Lower lobe of right lung (tissue), 2 donors: ENCODE results near the gene DNAH1. TPM values are rescaled to one million over a fixed set of nuclear protein-coding genes. Genes with fewer than 3 reads are reported as not detected.
A peak's percentile ranks its signal among the peaks of the same experiment; 100 is the strongest.

Experiments used
- ATAC-seq, 2 donors: fragments of 200-7000 bp; cut with Tn5 transposase; one replicate each; pipeline ENCODE4 v1.9.1; 2020 to 2022; ENCODE audit warnings: mild to moderate bottlenecking in 2 of 2, moderate library complexity in 2 of 2
- DNase-seq: peaks from one replicate; pipeline ENCODE4 v3.0.0-alpha.2; 2020
- H3K27ac ChIP-seq: fragments of 200-600 bp; one replicate; pipeline ENCODE4 v1.8.0; 2022
- H3K27me3 ChIP-seq: fragments of 200-600 bp; one replicate; pipeline ENCODE4 v1.8.0; 2022; ENCODE audit warnings: low read depth
- H3K36me3 ChIP-seq: fragments of 200-600 bp; one replicate; pipeline ENCODE4 v1.8.0; 2022; ENCODE audit warnings: mild to moderate bottlenecking
- H3K4me1 ChIP-seq: fragments of 200-600 bp; one replicate; pipeline ENCODE4 v1.8.0; 2022
- H3K4me3 ChIP-seq: fragments of 200-600 bp; one replicate; pipeline ENCODE4 v1.8.0; 2022; ENCODE audit warnings: mild to moderate bottlenecking
- H3K9me3 ChIP-seq: fragments of 200-600 bp; one replicate; pipeline ENCODE4 v1.8.0; 2022
- CTCF ChIP-seq: fragments of 200-600 bp; IDR thresholded peaks from one replicate; pipeline ENCODE4 v1.8.0; 2022; ENCODE audit warnings: antibody characterized with exemption, mild to moderate bottlenecking
- intact Hi-C: fragments of 100-400 bp; cut with DNase I; formaldehyde crosslinking; loops from one replicate; pipeline ENCODE4 v1.11.0; 2022
- total RNA-seq: library from RNA; stranded (reverse); fragmentation: NEBNext Ultra II Directional; extraction: Animal tissue kit (Norgen Biotek cat#: 25700); gene quantifications from one replicate; pipeline ENCODE4 v1.2.1, GENCODE V29; 2021
- donor health status: DM: no; HTN: yes; CAD: no; lungs with severe emphysema.

DNAH1 gene
- total RNA-seq, 1 donor from 2014 or later, result 16.4 TPM

- Histone ChIP-seq H3K36me3 (peaks cover 67% of the 10 kb centered on the region), H3K27me3 (no peaks in the 10 kb centered on the region), H3K27ac (no peak overlapping the region), H3K4me1 (no peaks in the 10 kb centered on the region), H3K9me3 (no peaks in the 10 kb centered on the region), H3K4me3 (no peak overlapping the region)
- ATAC-seq (no peak), DNase-seq (peak; percentile 15)
- TF ChIP-seq CTCF, result no peak
- intact Hi-C loops, result no loop called here
These were observed 81.7 kb downstream of the DNAH1 start for GRCh38 chr3:52397676-52398399.

GRCh38 chr3:52398670-52399081 lies 82.6 kb downstream of the DNAH1 start:
- ATAC-seq (no peak), DNase-seq (peak; percentile 29)
- Histone ChIP-seq H3K4me3 (no peak overlapping the region), H3K27me3 (no peaks in the 10 kb centered on the region), H3K27ac (no peak overlapping the region), H3K36me3 (peaks cover 67% of the 10 kb centered on the region), H3K4me1 (no peaks in the 10 kb centered on the region), H3K9me3 (no peaks in the 10 kb centered on the region)
- intact Hi-C loops, result no loop called here
- no peak for TF ChIP-seq CTCF

DNA sequence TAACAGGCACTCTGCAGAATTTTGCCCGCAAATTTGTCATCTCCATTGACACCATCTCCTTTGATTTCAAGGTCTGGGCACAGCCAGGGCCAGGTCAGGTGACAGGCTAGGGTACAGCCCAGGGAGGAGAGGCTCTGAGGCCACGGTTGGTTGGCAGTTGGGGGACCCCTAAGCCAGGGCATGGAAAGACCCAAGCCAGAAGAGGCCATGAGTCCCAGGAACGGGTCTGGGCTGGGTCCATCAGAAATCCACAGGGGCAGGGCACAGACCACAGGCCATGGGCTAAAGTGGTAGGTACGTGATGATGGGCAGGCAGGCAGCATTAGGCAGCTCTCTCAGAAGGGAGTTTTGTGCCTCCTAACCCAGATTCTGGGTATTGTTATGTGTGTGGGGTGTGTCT lies 83.0 kb downstream of the DNAH1 start:
- H3K4me3 ChIP-seq, result no peak overlapping the region
- H3K9me3 ChIP-seq, result no peaks in the 10 kb centered on the region
- TF ChIP-seq CTCF, result no peak
- DNase-seq (peak; percentile 20), ATAC-seq (no peak)
- intact Hi-C loops, result no loop called here
- H3K36me3 ChIP-seq, result peaks cover 67% of the 10 kb centered on the region
- no peak overlapping the region for H3K27ac ChIP-seq
- H3K27me3 ChIP-seq, result no peaks in the 10 kb centered on the region
- no peaks in the 10 kb centered on the region for H3K4me1 ChIP-seq

DNA sequence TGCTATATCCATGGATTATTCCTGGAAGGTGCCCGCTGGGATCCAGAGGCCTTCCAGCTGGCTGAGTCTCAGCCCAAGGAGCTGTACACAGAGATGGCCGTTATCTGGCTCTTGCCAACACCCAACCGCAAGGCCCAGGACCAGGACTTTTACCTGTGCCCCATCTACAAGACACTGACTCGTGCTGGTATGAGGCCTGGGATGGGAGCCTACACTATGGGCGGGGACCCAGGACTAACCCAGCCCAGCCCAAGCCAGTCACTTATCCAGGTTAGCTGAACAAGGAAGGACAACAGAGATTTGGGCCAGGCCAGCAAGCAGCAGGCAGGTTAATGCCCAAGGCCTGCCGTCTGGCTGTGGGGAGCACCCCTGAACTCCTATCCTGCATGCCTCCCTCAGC lies 83.5 kb downstream of the DNAH1 start:
- Histone ChIP-seq H3K27ac (no peak overlapping the region), H3K36me3 (peaks cover 72% of the 10 kb centered on the region), H3K27me3 (no peaks in the 10 kb centered on the region), H3K4me1 (no peaks in the 10 kb centered on the region), H3K4me3 (no peak overlapping the region), H3K9me3 (no peaks in the 10 kb centered on the region)
- TF ChIP-seq CTCF, result no peak
- intact Hi-C loops, result no loop called here
- peak; percentile 30 for DNase-seq
- no peak for ATAC-seq

DNA sequence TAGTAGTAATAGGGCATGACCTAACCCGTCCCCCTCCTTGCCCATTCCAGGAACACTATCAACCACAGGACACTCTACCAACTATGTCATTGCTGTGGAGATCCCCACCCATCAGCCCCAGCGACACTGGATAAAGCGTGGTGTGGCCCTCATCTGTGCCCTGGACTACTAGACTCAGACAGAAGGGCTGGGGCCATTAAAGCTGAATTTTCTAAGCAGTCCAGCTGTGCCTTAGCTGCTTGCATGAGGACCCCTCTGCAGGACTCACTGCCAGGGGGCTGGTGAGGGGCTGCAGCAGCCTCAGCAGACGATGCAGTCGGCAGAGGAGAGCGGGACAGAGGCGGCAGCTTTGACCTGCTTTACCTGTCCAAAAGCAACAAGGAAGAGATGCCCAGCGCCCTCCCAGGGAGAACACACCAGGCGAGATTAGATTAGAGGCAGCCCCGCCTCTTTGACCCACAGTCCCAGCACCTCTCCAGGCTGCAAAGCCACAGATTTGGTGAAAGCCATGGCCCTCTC lies 84.2 kb downstream of the DNAH1 start:
- Histone ChIP-seq H3K4me1 (no peaks in the 10 kb centered on the region), H3K9me3 (no peaks in the 10 kb centered on the region), H3K27ac (no peak overlapping the region), H3K36me3 (peaks cover 79% of the 10 kb centered on the region), H3K27me3 (no peaks in the 10 kb centered on the region), H3K4me3 (no peak overlapping the region)
- no peak for TF ChIP-seq CTCF
- DNase-seq (peak; percentile 38), ATAC-seq (no peak)
- intact Hi-C loops, result no loop called here
